ENCODE data around the gene CASP9. TPM values are rescaled to one million over a fixed set of nuclear protein-coding genes. Genes with fewer than 3 reads are reported as not detected.

CASP9 gene
- total RNA-seq, 1 experiment from 2014 or later: 13.5 TPM

DNA sequence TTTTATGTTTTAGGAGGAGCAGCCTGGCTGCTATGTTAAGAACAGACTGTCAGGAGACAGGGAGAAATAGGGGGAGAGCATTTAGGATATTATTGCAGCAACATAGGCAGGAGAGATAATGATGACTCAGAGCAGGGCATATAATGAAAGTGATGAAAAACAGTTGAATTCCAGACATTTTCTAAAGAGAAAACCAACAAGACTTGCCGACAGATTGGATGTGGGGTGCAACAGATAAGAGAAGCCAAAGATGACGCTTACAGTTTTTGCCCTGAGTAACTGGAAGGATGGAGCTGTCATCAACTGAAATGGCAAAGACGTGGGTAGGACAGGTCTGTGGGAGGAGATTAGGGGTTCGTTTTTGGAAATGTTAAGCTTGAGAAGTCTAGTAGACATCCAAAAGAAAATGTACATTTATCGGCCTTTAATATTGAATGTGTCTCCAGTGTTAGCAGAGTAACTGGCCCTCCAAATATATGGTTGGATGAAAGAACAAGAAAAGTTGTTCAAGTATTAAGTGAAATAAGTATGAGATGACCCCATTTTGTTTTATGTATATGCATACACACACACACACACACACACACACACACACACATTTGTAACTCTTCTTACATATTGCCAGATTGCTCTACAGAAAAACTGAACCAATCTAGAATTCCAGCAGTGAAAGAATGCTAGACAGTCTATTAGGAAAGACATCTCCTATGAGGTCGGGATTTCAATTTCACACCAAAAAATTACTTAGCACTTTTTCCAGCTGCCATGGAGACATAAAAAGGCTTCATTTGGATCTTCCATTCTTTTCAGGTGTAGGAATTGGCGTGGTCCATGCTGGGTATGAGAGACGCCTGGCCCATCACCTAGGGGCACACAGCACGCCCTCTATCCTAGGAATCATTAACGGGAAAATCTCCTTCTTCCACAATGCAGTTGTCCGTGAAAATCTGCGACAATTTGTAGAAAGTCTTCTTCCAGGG is 19.9 kb upstream of the CASP9 start:
- Mint-ChIP-seq H3K9me3 (no peaks in the 10 kb centered on the region), H3K27me3 (ENCODE audit: low read depth) (no peaks in the 10 kb centered on the region), H3K27ac (no peak overlapping the region), H3K4me3 (no peak overlapping the region), H3K36me3 (peaks cover 34% of the 10 kb centered on the region), H3K4me1 (no peaks in the 10 kb centered on the region)
- CTCF ChIA-PET: no interaction called here
- no peak for ATAC-seq
- TF ChIP-seq CREM (CRISPR knock-in tag; IDR thresholded peaks at IDR 0.05): no peak
- TF ChIP-seq, protein P1, sequence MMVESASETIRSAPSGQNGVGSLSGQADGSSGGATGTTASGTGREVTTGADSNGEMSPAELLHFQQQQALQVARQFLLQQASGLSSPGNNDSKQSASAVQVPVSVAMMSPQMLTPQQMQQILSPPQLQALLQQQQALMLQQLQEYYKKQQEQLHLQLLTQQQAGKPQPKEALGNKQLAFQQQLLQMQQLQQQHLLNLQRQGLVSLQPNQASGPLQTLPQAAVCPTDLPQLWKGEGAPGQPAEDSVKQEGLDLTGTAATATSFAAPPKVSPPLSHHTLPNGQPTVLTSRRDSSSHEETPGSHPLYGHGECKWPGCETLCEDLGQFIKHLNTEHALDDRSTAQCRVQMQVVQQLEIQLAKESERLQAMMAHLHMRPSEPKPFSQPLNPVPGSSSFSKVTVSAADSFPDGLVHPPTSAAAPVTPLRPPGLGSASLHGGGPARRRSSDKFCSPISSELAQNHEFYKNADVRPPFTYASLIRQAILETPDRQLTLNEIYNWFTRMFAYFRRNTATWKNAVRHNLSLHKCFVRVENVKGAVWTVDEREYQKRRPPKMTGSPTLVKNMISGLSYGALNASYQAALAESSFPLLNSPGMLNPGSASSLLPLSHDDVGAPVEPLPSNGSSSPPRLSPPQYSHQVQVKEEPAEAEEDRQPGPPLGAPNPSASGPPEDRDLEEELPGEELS (CRISPR knock-in tag; IDR thresholded peaks at IDR 0.05): no peak
- TF ChIP-seq SMAD4 (CRISPR knock-in tag; IDR thresholded peaks at IDR 0.05): no peak
- no peak for DNase-seq (ENCODE audit: low spot score)
- POLR2A ChIA-PET: no interaction called here

DNA sequence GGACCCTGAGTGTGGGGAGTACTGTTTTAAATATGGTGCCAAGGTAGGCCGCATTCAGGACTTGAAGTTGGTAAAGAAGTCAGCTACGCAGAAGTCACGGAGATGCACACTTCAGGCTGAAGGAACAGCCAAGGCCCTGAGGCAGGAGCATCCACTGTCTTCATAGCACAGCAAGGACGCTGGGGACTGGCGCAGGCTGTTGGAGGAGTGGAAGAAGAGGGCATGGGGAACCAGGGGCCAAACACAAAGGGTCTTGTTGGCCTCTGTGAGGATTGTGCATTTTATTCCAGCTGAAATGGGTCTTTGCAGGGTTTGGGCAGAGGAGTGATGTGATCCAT is 19.2 kb upstream of the CASP9 start:
- peaks cover 33% of the 10 kb centered on the region for H3K36me3 Mint-ChIP-seq
- CTCF ChIA-PET: no interaction called here

DNA sequence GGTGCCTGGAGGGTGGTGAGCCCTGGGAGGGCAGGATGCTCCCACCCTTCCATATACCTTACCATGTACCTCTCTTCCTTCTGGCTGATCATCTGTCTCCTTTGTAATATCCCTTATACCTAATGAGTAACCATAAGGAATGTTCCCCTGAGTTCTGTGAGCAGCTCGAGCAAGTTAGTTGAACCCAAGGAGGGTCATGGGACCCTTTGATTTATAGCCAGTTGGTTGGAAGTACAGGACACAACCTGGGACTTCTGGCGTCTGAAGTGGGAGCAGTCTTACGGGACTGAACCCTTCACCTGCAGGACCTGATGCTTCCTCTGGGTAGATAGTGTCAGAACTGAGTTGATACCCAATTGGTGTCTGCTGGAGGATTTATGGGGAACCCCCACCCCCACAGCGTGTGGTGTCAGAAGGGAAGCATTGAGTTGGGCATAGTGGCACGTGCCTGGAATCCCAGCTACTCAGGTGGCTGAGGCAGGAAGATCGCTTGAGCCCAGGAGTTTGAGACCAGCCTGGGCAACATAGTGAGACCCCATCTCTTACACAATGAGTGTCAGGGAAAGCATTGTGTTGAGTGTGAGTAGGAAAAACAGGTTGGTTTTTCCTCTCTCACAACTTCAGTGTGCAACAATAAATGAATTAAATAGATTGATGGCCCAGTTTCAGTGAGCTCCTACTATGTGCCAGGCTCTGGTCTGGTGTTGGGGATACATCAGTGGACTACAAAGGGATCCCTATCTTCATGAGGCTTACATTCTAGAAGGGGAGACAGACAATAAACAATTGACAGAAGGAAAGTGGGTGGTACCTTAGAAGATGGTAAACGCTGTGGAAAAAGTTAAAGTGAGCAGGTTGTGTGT is 18.6 kb upstream of the CASP9 start:
- Mint-ChIP-seq H3K27me3 (ENCODE audit: low read depth) (no peaks in the 10 kb centered on the region), H3K4me1 (no peaks in the 10 kb centered on the region), H3K9me3 (no peaks in the 10 kb centered on the region), H3K4me3 (no peak overlapping the region), H3K36me3 (peaks cover 30% of the 10 kb centered on the region), H3K27ac (no peak overlapping the region)
- no peak for ATAC-seq
- ChIA-PET POLR2A (no interaction called here), CTCF (no interaction called here)
- DNase-seq (ENCODE audit: low spot score): no peak
- TF ChIP-seq NR3C1 (CRISPR knock-in tag; conservative IDR thresholded peaks at IDR 0.05; ENCODE audit: low read depth): no peak
- peak; percentile 80; the same call in 1 of the 2 replicates for TF ChIP-seq ZNF121 (CRISPR knock-in tag; IDR thresholded peaks at IDR 0.05)
- no peak for TF ChIP-seq TP53 (CRISPR knock-in tag; IDR thresholded peaks at IDR 0.05)
- no peak for TF ChIP-seq ESRRA (CRISPR knock-in tag; IDR thresholded peaks at IDR 0.05; ENCODE audit: borderline replicate concordance)
- TF ChIP-seq ZNF423 (CRISPR knock-in tag; IDR thresholded peaks at IDR 0.05): no peak
- TF ChIP-seq IRF2 (CRISPR knock-in tag; IDR thresholded peaks at IDR 0.05; ENCODE audit: borderline replicate concordance, low read depth): no peak
- TF ChIP-seq, protein P1 (CRISPR knock-in tag; IDR thresholded peaks at IDR 0.05): no peak
- no peak for TF ChIP-seq FOXK1 (CRISPR knock-in tag; IDR thresholded peaks at IDR 0.05)

More for the DNA sequence above, 19.2 kb upstream of the CASP9 start:
- TF ChIP-seq CREB1 (CRISPR knock-in tag; IDR thresholded peaks at IDR 0.05) (no peak), SOX15 (CRISPR knock-in tag; IDR thresholded peaks at IDR 0.05) (no peak)
- H3K4me3 Mint-ChIP-seq: no peak overlapping the region
- no peak for ATAC-seq
- no peaks in the 10 kb centered on the region for H3K27me3 Mint-ChIP-seq (ENCODE audit: low read depth)
- DNase-seq (ENCODE audit: low spot score): no peak
- POLR2A ChIA-PET: no interaction called here
- H3K4me1 Mint-ChIP-seq: no peaks in the 10 kb centered on the region
- H3K27ac Mint-ChIP-seq: no peak overlapping the region
- H3K9me3 Mint-ChIP-seq: no peaks in the 10 kb centered on the region

DNA sequence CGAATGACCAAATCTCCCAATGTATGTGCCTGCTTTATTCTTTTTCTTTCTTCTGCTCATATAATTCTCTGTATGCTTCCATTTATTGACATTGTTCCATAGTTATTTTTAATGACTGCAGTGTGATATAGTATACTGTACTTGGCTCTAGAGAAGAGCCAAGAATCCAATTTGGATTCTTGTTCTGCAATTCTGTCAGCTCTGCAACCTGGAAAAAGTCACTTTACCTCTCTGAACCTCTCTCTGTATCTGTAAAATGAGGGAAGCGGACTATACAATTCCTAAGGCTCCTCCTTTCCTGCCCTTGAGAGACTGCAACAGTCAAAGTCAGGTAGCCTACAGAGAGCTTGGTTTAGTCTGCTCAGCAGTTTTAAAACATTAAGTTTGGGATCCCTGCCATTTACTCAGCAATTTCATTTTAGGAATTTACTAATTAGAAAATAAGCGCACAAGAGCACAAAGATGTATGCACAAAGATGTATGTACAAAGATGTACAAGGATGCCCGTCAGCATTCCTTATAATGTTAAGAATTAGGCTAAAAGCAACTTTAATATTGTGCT is 17.3 kb upstream of the CASP9 start:
- POLR2A ChIA-PET: no interaction called here
- H3K9me3 Mint-ChIP-seq: no peaks in the 10 kb centered on the region
- ATAC-seq (no peak), DNase-seq (ENCODE audit: low spot score) (no peak)
- H3K27ac Mint-ChIP-seq: no peak overlapping the region
- no peaks in the 10 kb centered on the region for H3K27me3 Mint-ChIP-seq (ENCODE audit: low read depth)
- no peak overlapping the region for H3K4me3 Mint-ChIP-seq
- CTCF ChIA-PET: no interaction called here
- no peaks in the 10 kb centered on the region for H3K4me1 Mint-ChIP-seq
- peaks cover 32% of the 10 kb centered on the region for H3K36me3 Mint-ChIP-seq
- TF ChIP-seq ZBTB21 (CRISPR knock-in tag; IDR thresholded peaks at IDR 0.05; ENCODE audit: borderline replicate concordance): no peak
- TF ChIP-seq NR3C1 (CRISPR knock-in tag; conservative IDR thresholded peaks at IDR 0.05; ENCODE audit: low read depth): no peak
- TF ChIP-seq ZNF263 (CRISPR knock-in tag; IDR thresholded peaks at IDR 0.05; ENCODE audit: low read depth): no peak
- TF ChIP-seq CREB1 (CRISPR knock-in tag; IDR thresholded peaks at IDR 0.05): no peak
- TF ChIP-seq ZNF396 (CRISPR knock-in tag; IDR thresholded peaks at IDR 0.05; ENCODE audit: borderline replicate concordance): no peak
- no peak for TF ChIP-seq JUN (CRISPR knock-in tag; IDR thresholded peaks at IDR 0.05)
- TF ChIP-seq ELF4 (CRISPR knock-in tag; IDR thresholded peaks at IDR 0.05; ENCODE audit: low read depth): no peak
- TF ChIP-seq, protein P2, sequence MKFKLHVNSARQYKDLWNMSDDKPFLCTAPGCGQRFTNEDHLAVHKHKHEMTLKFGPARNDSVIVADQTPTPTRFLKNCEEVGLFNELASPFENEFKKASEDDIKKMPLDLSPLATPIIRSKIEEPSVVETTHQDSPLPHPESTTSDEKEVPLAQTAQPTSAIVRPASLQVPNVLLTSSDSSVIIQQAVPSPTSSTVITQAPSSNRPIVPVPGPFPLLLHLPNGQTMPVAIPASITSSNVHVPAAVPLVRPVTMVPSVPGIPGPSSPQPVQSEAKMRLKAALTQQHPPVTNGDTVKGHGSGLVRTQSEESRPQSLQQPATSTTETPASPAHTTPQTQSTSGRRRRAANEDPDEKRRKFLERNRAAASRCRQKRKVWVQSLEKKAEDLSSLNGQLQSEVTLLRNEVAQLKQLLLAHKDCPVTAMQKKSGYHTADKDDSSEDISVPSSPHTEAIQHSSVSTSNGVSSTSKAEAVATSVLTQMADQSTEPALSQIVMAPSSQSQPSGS (CRISPR knock-in tag; IDR thresholded peaks at IDR 0.05; ENCODE audit: borderline replicate concordance, low read depth): no peak
- no peak for TF ChIP-seq ETV6 (CRISPR knock-in tag; IDR thresholded peaks at IDR 0.05)
- no peak for TF ChIP-seq TEAD1 (CRISPR knock-in tag; IDR thresholded peaks at IDR 0.05)
